ENCODE data around the gene SFXN4.

DNA sequence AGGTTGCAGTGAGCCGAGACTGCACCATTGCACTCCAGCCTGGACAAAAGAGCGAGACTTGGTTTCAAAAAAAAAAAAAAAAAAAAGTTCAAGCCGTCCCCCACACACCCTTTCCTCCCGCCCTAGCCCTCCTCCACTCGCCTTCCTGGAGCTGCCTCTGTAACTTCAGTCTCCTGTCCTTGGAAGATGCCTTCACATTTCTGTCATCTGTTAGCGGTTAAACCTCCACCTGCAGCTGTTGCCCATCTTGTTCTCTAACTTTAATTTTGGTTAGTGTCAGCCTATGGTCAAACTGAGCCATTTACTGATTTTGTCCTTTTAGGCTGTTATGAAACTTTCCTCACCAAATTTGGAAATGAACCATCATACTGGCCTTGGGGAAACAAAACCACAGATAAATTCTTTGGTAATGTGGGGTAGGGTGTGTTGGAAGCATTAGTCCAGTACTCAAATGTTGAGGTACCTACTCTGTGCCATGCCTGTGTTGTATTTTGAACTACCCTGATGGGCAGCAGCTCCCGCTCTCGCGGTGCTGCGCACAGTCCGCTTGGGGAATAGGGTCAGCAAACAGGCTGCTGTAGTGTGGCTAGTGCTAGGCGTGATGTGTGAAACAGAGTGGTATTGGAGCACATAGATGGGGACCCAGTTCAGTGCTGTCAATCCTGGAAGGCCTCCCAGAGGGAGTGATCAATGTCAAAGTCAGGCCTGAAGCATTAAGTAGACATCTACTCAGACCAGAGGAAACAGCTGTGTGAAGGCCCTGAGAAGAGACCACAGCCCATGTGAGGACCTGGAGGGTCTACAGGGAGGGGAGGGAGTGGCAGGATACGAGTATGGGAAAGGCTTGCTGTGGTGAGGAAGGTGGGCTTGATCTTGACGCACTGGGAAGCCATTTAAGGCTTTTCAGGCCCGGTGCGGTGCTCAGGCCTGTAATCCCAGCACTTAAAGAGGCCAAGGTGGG, 26.9 kb downstream of the SFXN4 start:
- TF ChIP-seq, protein P1, sequence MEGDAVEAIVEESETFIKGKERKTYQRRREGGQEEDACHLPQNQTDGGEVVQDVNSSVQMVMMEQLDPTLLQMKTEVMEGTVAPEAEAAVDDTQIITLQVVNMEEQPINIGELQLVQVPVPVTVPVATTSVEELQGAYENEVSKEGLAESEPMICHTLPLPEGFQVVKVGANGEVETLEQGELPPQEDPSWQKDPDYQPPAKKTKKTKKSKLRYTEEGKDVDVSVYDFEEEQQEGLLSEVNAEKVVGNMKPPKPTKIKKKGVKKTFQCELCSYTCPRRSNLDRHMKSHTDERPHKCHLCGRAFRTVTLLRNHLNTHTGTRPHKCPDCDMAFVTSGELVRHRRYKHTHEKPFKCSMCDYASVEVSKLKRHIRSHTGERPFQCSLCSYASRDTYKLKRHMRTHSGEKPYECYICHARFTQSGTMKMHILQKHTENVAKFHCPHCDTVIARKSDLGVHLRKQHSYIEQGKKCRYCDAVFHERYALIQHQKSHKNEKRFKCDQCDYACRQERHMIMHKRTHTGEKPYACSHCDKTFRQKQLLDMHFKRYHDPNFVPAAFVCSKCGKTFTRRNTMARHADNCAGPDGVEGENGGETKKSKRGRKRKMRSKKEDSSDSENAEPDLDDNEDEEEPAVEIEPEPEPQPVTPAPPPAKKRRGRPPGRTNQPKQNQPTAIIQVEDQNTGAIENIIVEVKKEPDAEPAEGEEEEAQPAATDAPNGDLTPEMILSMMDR (conservative IDR thresholded peaks at IDR 0.05; ENCODE audit: low read depth, low read length), result no peak
- TF ChIP-seq SMC3 (IDR thresholded peaks at IDR 0.05; ENCODE audit: low read depth, low read length), result no peak
- TF ChIP-seq FOS (IDR thresholded peaks at IDR 0.05; ENCODE audit: low read depth, low read length), result no peak
- no peak for TF ChIP-seq POLR2A (IDR thresholded peaks at IDR 0.05; ENCODE audit: low read depth, low read length)
- TF ChIP-seq, protein P2, sequence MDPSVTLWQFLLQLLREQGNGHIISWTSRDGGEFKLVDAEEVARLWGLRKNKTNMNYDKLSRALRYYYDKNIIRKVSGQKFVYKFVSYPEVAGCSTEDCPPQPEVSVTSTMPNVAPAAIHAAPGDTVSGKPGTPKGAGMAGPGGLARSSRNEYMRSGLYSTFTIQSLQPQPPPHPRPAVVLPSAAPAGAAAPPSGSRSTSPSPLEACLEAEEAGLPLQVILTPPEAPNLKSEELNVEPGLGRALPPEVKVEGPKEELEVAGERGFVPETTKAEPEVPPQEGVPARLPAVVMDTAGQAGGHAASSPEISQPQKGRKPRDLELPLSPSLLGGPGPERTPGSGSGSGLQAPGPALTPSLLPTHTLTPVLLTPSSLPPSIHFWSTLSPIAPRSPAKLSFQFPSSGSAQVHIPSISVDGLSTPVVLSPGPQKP (IDR thresholded peaks at IDR 0.05; ENCODE audit: borderline replicate concordance, low read depth, low read length), result no peak

Data from IMR-90 (cell line).